Heart left ventricle (tissue), 16 donors: ENCODE results near the gene EPHX1. TPM values are rescaled to one million over a fixed set of nuclear protein-coding genes. Genes with fewer than 3 reads are reported as not detected.
"Not testable (repeated sequence)": the region's sequence is repeated elsewhere in the genome, so short reads cannot be mapped to it uniquely, and the experiment has no call there.

Experiments
- ATAC-seq, 4 donors: fragments of 200-7000 bp; cut with Tn5 transposase; one replicate each; pipeline ENCODE4 v1.9.1; 2020 to 2022; ENCODE audit warnings: moderate library complexity in 4 of 4, mild to moderate bottlenecking in 3 of 4, moderate number of reproducible peaks in 1 of 4
- DNase-seq, 5 donors: peaks; one replicate each; pipeline ENCODE4 v3.0.0-alpha.2; 2020
- H3K27ac ChIP-seq, 12 donors: fragments of 200-600 bp; sonication (generic) in 4 of 12; one replicate each; pipeline versions ENCODE4 v1.5.0 to v1.8.0; 2016 to 2022; ENCODE audit warnings: mild to moderate bottlenecking in 2 of 12
- H3K27me3 ChIP-seq, 9 donors: fragments of 200-600 bp; sonication (generic) in 2 of 9; one replicate each; pipeline versions ENCODE4 v1.5.1 to v1.8.0; 2016 to 2022; ENCODE audit warnings: mild to moderate bottlenecking in 3 of 9
- H3K36me3 ChIP-seq, 9 donors: fragments of 200-600 bp; sonication (generic) in 2 of 9; one replicate each; pipeline versions ENCODE4 v1.5.0 to v1.8.0; 2018 to 2022; ENCODE audit warnings: mild to moderate bottlenecking in 2 of 9
- H3K4me1 ChIP-seq, 12 donors: fragments of 200-600 bp; sonication (generic) in 4 of 12; one replicate each; pipeline versions ENCODE4 v1.5.0 to v1.8.0; 2016 to 2022; ENCODE audit warnings: mild to moderate bottlenecking in 3 of 12
- H3K4me3 ChIP-seq, 12 donors: fragments of 200-600 bp; sonication (generic) in 4 of 12; one replicate each; pipeline versions ENCODE4 v1.5.0 to v1.8.0; 2017 to 2022; ENCODE audit warnings: mild to moderate bottlenecking in 9 of 12, moderate library complexity in 4 of 12
- H3K9me3 ChIP-seq, 12 donors: fragments of 200-600 bp; sonication (generic) in 4 of 12; one replicate each; pipeline versions ENCODE4 v1.5.0 to v1.8.0; 2016 to 2022; ENCODE audit warnings: mild to moderate bottlenecking in 1 of 12
- CTCF ChIP-seq, 12 donors: fragments of 200-600 bp; sonication (generic) in 4 of 12; IDR thresholded peaks; one replicate each; pipeline versions ENCODE4 v1.5.0 to v1.8.0; 2018 to 2022; ENCODE audit warnings: antibody characterized with exemption in 12 of 12, mild to moderate bottlenecking in 5 of 12
- POLR2A ChIP-seq, 2 donors: fragments of 450-650 bp; IDR thresholded peaks; one replicate each; pipeline ENCODE4 v1.6.1; 2017; ENCODE audit warnings: antibody characterized with exemption in 2 of 2, mild to moderate bottlenecking in 2 of 2, moderate library complexity in 2 of 2
- WGBS, 4 donors: extraction: QIAGEN DNeasy Blood & Tissue Kit in 2 of 4; methylation state at CpG; one replicate each; pipeline versions ENCODE4 v1.1.5 to v1.1.7; 2013 to 2018; 5-methylcytosine and 5-hydroxymethylcytosine counted together
- intact Hi-C, 10 donors: fragments of 100-400 bp; cut with DNase I; formaldehyde crosslinking; loops; one replicate each; pipeline versions ENCODE4 v1.11.1 to v1.14.2; 2022
- polyA plus RNA-seq, 2 donors: library from polyadenylated mRNA; stranded (reverse); fragments of 200-250 nt; gene quantifications; one replicate each; pipeline ENCODE4 v1.2.3, GENCODE V29; 2013
- total RNA-seq, 9 donors: library from RNA; depleted of rRNA in 2 of 9; stranded (reverse); fragments of >200 nt in 2 of 9; fragmentation: NEBNext Ultra II Directional in 3 of 9; extraction: Animal tissue kit (Norgen Biotek cat#: 25700) in 3 of 9; gene quantifications; one replicate each; pipeline versions ENCODE4 v1.1.0 to v1.2.4, GENCODE V29; 2016 to 2023
- donor health status: ischemic (EF 13 %, LVEDD 7.1; RV severe dilation, severe dysfunction).
- donor health status: healthy with polysubstance abuse.
- donor health status: DM: no; HTN: yes; CAD: no.
- donor health status: DM: no; HTN: no; CAD: no.
- donor health status: ischemic (EF 25% LVEDD 6.9; RV normal size, moderate dysfunction).
- donor health status: ischemic (EF 25% LVEDD 5.7; RV mildly dilated, moderate dysfunction).
- donor health status: healthy.
- donor health status: DM: yes; HTN: yes; CAD: no.
- donor health status: ischemic (EF 35%, LVEDD 5.7; RV mildly dilated, moderate dysfunction).
- donor health status: nonischemic (EF 11% LVEDD 7.7; RV severe dilation, severe dysfunction).
- donor health status: DM: yes; HTN: yes; CAD: no.
- donor health status: PGD.
- donor health status: ischemic (EF 29% LVEDD 5.4; RV normal size, mild dysfunction).
- donor health status: nonischemic (EF 23%, LVEDD 6.1; RV moderate dilation, normal function).

Gene EPHX1
- total and polyA plus RNA-seq, 11 donors: 22.2 to 96.8 (median 45.4) TPM

GRCh38 chr1:225835856-225836255 lies 25.9 kb downstream of the EPHX1 start:
- peak overlapping the region in 10 of 12 donors; percentile 0 to 60 (median 28) for H3K27ac ChIP-seq
- H3K4me1 ChIP-seq: peaks cover 6 to 25% (median 19%) of the 10 kb centered on the region in 12 donors
- no peaks in the 10 kb centered on the region for H3K9me3 ChIP-seq
- peaks cover 0 to 77% (median 52%) of the 10 kb centered on the region in 9 donors for H3K36me3 ChIP-seq
- intact Hi-C loops: loop anchor here in 1 of 10 donors (2.0 kb wide), 1 partner anchor 25 kb away; the partner anchor contains the start of gene EPHX1
- H3K27me3 ChIP-seq: no peaks in the 10 kb centered on the region
- 6 to 12% (median 6%) methylated on average over 3 of the region's 3 CpGs for WGBS, 4 donors
- ATAC-seq (peak in 1 of 4 donors; percentile 46), DNase-seq (peak in 4 of 5 donors; percentile 67 to 82 (median 75))
- no peak overlapping the region for H3K4me3 ChIP-seq
- no peak for TF ChIP-seq POLR2A (IDR thresholded peaks at IDR 0.05)
- TF ChIP-seq CTCF (IDR thresholded peaks at IDR 0.05): no peak

- Histone ChIP-seq H3K4me1 (peaks cover 6 to 25% (median 19%) of the 10 kb centered on the region in 12 donors), H3K36me3 (peaks cover 0 to 77% (median 49%) of the 10 kb centered on the region in 9 donors), H3K27ac (peak overlapping the region in 10 of 12 donors; percentile 0 to 60 (median 28))
- DNase-seq, intact Hi-C loops, H3K27me3 ChIP-seq, H3K9me3 ChIP-seq, ATAC-seq, H3K4me3 ChIP-seq: not testable (repeated sequence)
- 82 to 89% (median 86%) methylated on average over 4 of the region's 4 CpGs for WGBS, 4 donors
These were observed 26.4 kb downstream of the EPHX1 start for GRCh38 chr1:225836296-225836695.

GRCh38 chr1:225838793-225839192 lies 28.9 kb downstream of the EPHX1 start:
- Histone ChIP-seq H3K27ac (no peak overlapping the region), H3K36me3 (peaks cover 0 to 79% (median 56%) of the 10 kb centered on the region in 9 donors), H3K4me1 (peaks cover 6 to 25% (median 19%) of the 10 kb centered on the region in 12 donors), H3K27me3 (no peaks in the 10 kb centered on the region), H3K4me3 (no peak overlapping the region), H3K9me3 (no peaks in the 10 kb centered on the region)
- ATAC-seq (no peak), DNase-seq (no peak)
- intact Hi-C loops: no loop called here
- WGBS, 4 donors: 81 to 90% (median 86%) methylated on average over 14 of the region's 14 CpGs
- TF ChIP-seq CTCF (IDR thresholded peaks at IDR 0.05) (no peak), POLR2A (IDR thresholded peaks at IDR 0.05) (no peak)

- Histone ChIP-seq H3K36me3 (peaks cover 0 to 94% (median 69%) of the 10 kb centered on the region in 9 donors), H3K27ac (no peak overlapping the region), H3K4me1 (peaks cover 0 to 15% (median 9%) of the 10 kb centered on the region in 12 donors), H3K27me3 (no peaks in the 10 kb centered on the region), H3K9me3 (no peaks in the 10 kb centered on the region), H3K4me3 (no peak overlapping the region)
- TF ChIP-seq CTCF (IDR thresholded peaks at IDR 0.05) (no peak), POLR2A (IDR thresholded peaks at IDR 0.05) (no peak)
- ATAC-seq (no peak), DNase-seq (no peak)
- intact Hi-C loops: loop anchor here in 1 of 10 donors (5.0 to 10.0 kb wide), 2 partner anchors 63 to 135 kb away; partner anchors contain the start of gene SRP9
- whole genome bisulfite sequencing, 4 donors: 80 to 100% (median 89%) methylated on average over 1 of the region's 1 CpG
These were observed 30.3 kb downstream of the EPHX1 start for GRCh38 chr1:225840223-225840610.

GRCh38 chr1:225840713-225841112 lies 30.8 kb downstream of the EPHX1 start:
- no peak for ATAC-seq
- H3K4me3 ChIP-seq: no peak overlapping the region
- H3K4me1 ChIP-seq: peaks cover 0 to 16% (median 8%) of the 10 kb centered on the region in 12 donors
- H3K36me3 ChIP-seq: peaks cover 0 to 97% (median 72%) of the 10 kb centered on the region in 9 donors
- no peak overlapping the region for H3K27ac ChIP-seq
- TF ChIP-seq CTCF (IDR thresholded peaks at IDR 0.05) (no peak), POLR2A (IDR thresholded peaks at IDR 0.05) (no peak)
- DNase-seq: no peak
- 90 to 95% (median 93%) methylated on average over 4 of the region's 4 CpGs for WGBS, 4 donors
- intact Hi-C loops: loop anchor here in 1 of 10 donors (5.0 to 10.0 kb wide), 2 partner anchors 63 to 134 kb away; partner anchors contain the start of gene SRP9
- no peaks in the 10 kb centered on the region for H3K9me3 ChIP-seq
- no peaks in the 10 kb centered on the region for H3K27me3 ChIP-seq
